Inflammatory macrophage treated with lipopolysaccharide for 4 hours (primary cell): ENCODE results near the gene CRELD2.

Experiments
- DNase-seq: peaks from one replicate; pipeline ENCODE4 v3.0.0-alpha.2; 2020

Gene CRELD2

DNA sequence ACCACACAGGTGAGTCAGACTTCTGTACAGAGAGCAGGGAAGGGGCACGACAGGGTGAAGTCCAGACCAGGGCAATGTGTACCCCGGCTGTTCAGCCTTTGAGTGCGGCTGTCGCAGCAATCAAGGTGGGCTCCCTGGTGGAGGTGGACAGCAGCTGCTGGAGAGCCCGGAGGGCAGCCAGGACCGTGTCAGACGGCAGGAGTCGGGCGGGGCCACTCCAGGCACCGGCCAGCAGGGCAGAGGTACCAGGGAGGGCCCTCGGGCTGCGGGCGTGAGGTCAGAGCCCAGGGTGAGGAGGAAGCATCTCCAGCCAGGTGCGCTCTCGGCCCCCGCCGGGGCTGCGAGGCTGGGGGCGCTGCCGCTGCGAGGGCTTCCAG, 41.3 kb downstream of the CRELD2 start:
- no peak for DNase-seq

DNA sequence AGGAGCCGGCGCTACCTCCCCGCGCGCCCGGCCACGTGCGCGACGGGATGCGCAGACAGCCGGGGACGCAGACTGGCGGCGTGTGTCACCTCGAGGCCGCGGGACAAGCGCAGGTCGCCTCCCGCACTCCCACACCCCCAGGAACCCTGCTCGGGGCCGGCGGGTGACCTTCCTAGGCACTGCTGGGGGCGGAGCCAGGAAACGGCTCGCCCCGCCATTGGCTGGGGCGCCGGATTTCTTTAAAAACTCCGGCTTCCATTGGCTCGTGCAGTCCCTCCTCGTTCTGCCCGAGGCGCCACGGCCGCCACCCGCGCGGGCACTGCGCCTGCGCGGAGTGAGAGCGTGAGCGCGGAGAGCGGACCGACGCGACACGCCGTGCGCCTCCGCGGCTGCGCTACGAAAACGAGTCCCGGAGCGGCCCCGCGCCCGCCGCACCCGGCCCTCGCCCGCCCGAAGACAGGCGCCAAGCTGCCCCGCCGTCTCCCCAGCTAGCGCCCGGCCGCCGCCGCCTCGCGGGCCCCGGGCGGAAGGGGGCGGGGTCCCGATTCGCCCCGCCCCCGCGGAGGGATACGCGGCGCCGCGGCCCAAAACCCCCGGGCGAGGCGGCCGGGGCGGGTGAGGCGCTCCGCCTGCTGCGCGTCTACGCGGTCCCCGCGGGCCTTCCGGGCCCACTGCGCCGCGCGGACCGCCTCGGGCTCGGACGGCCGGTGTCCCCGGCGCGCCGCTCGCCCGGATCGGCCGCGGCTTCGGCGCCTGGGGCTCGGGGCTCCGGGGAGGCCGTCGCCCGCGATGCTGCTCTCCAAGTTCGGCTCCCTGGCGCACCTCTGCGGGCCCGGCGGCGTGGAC, 41.9 kb downstream of the CRELD2 start, which contains the start of gene PIM3:
PIM3 (plus strand) TSS at position 614 of the 846 bp plus-strand sequence; CDS start at position 790, 176 bp downstream.
- DNase-seq = peak; percentile 98

DNA sequence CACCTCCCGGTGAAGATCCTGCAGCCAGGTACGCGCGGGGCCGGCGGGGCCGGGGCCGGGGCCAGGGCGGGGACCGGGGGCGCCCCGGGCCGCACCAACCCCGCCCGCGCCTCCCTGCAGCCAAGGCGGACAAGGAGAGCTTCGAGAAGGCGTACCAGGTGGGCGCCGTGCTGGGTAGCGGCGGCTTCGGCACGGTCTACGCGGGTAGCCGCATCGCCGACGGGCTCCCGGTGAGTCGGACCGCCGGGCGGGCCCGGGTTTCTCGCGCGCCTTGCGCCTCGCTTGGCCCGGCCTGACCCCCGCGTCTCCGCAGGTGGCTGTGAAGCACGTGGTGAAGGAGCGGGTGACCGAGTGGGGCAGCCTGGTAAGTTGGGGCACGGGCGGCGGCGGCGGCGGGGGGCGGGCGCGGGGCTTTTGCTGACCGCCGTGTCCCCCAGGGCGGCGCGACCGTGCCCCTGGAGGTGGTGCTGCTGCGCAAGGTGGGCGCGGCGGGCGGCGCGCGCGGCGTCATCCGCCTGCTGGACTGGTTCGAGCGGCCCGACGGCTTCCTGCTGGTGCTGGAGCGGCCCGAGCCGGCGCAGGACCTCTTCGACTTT, 42.7 kb downstream of the CRELD2 start:
- peak; percentile 57 for DNase-seq

DNA sequence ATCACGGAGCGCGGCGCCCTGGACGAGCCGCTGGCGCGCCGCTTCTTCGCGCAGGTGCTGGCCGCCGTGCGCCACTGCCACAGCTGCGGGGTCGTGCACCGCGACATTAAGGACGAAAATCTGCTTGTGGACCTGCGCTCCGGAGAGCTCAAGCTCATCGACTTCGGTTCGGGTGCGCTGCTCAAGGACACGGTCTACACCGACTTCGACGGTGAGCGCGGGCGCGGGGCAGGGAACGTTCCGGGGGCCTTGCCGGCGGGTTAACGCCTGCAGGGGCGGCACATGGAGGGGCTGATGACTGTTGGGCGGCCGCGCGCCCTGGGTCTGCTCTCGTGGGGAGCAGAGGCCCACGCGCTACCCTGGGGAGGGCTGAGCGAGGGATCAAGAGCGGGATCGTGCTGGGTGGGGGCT, 43.2 kb downstream of the CRELD2 start:
- DNase-seq = peak; percentile 31

DNA sequence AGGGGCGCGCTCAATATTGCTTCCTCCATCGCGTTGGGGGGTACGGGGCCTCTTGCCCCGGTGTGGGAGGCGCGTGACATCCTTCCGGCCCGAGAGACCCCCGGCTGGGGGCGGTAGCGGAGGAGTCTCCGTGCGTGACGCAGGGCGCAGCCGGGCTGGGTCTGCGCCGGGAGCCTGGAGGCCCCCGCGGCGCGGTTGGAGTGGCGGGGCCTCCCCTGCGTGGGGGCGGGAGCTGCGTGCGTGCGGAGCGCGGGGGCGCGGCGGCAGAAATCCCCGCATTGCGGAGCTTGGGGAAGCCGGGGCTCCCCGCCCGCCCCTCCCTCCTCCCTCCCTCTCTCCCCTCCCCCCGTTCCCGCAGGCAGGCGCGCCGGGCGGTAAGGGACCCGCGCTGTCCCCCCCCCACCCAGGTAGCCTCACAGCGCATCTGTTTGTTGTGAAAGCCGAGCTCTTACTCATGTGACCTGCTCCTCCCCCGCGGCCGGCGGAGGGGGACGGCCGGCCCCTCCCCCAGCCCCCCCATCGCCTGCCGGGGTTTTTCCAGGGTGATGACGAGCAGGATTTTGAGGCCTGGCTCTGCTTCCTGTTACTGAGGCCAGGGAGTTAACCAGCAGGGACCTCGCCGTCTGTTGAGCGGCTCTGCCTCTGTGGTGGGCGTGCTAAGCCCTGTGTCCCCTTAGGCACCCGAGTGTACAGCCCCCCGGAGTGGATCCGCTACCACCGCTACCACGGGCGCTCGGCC, 43.7 kb downstream of the CRELD2 start:
- DNase-seq = peak; percentile 92

DNA sequence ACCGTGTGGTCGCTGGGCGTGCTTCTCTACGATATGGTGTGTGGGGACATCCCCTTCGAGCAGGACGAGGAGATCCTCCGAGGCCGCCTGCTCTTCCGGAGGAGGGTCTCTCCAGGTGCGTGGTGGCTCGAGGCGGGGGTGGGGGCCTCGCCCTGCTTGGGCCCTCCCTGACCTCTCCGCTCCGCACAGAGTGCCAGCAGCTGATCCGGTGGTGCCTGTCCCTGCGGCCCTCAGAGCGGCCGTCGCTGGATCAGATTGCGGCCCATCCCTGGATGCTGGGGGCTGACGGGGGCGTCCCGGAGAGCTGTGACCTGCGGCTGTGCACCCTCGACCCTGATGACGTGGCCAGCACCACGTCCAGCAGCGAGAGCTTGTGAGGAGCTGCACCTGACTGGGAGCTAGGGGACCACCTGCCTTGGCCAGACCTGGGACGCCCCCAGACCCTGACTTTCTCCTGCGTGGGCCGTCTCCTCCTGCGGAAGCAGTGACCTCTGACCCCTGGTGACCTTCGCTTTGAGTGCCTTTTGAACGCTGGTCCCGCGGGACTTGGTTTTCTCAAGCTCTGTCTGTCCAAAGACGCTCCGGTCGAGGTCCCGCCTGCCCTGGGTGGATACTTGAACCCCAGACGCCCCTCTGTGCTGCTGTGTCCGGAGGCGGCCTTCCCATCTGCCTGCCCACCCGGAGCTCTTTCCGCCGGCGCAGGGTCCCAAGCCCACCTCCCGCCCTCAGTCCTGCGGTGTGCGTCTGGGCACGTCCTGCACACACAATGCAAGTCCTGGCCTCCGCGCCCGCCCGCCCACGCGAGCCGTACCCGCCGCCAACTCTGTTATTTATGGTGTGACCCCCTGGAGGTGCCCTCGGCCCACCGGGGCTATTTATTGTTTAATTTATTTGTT, 44.6 kb downstream of the CRELD2 start:
- DNase-seq = no peak

DNA sequence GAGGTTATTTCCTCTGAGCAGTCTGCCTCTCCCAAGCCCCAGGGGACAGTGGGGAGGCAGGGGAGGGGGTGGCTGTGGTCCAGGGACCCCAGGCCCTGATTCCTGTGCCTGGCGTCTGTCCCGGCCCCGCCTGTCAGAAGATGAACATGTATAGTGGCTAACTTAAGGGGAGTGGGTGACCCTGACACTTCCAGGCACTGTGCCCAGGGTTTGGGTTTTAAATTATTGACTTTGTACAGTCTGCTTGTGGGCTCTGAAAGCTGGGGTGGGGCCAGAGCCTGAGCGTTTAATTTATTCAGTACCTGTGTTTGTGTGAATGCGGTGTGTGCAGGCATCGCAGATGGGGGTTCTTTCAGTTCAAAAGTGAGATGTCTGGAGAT, 45.2 kb downstream of the CRELD2 start:
- no peak for DNase-seq

DNA sequence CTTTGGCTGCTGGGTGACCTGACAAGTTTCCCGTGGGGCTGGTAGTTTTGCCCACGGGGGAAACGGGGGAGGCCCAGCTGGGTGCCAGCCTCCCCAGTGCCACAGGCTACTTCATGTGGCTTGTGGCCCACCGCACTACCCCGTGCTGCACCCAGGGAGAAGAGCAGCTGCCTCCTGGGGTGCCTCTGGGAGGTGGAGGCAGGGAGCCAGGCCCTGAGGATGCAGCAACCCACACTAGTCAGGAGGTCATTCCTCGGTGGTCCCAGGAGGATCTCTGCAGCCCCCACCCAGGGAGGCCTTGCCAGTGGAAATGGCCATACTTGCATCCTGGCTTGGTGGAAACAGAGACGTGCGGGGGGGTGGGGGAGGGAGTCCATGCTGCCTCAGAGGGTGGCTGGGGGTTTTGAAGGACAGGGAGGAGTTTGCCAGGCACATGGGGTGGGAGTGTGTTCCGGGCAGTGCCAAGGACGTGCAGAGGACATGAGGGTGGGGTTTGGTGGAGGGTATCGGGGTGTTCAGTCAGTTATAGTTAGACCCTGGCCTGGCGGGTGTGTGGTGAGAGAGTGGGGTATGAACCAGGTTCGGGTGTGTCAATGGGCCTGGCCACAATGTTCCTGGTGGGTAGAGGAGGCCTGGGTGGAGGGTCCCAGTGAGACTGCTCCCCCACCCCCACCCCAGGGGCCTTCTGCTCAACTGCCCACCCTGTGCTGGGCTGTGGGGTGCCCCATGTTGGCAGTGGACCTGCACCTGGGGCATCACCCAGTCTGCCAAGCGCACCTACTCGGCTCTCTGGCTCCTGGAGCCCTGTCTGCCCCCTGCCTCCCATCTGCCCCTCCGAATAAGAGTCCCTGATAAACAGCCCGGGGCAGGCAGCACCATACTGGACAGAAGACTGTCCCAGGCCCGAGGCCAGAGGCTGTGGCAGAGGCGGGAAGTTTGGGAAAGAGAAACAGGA, 46.0 kb downstream of the CRELD2 start:
- no peak for DNase-seq

DNA sequence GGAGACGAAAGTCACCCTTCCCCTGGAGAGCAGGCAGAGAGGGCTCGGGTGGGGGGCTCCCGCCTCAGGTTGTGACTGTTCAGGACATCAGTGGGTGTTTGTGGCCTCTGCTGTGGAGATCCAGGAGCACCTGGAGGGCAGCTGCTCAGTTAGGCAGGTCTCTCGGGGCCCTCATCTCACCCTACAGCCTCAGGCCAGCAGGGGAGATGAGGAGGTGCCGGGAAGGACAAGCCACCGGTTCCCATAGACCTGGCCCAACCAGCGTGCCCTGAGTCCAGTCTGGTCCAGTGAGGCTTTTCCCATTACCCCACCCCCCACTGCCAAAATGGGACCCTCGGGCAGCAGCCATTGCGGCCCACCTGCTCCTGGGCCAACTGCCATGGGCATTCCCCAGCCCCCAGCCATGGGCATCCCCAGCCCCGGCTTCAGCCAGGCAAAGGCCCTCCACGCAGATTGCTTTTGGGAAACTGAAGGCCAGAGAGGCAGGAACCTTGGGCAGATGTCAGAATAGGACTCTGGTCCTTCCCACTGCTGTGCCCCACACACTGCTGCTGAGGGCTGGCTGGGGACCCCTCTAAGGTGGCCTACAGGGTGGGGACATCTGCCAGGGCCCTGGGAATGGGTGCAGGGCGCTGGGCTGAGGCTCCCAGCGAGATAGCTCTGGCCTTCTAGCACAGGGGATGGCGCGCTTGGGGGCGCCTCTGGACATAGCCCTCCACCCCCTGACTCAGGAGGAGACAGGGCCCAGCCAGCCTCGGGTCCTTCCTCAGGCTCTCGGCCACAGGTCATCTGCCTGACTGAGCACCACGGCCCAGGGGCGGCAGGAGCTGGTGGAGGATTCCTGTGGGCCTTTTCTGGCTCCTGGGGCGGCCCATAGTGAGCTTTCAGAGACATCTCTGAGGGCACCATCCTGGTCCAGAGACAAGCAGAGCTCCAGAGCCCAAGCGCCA, 46.9 kb downstream of the CRELD2 start:
- DNase-seq = no peak

DNA sequence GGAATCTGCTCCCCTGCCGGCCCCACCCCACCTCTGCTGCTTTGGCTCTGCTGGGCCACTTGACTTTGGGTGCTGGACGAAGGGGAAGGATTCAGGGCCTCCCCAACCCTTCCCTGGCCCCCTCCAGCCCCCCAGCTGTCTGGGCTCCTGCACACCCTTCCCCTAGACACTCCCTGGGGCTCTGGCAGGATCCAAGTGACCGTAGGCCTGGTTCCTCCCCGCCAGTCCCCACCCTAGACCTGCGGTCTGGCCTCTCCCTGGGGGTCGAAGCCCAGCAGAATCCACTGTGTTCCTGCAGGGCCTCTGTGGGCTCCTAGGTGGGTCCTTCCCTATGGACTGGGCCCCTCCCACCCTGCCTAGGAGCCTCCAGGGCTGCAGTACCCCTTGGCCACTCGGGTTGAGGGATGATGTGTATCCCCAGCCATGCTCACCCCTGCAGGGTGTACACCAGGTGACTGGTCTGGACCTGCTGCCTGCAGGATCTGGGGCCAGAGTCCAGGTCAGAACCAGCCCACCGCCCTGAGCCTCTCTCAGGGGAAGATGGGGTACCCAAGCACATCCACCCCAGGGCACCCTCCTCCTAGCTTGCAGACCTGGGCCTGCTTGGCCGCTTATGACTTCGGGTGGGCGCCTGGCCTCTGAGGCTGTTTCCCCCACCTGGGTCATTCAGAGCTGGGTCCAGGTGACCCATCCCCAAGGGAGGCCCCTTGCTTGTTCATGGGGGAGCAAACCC, 47.8 kb downstream of the CRELD2 start:
- no peak for DNase-seq

DNA sequence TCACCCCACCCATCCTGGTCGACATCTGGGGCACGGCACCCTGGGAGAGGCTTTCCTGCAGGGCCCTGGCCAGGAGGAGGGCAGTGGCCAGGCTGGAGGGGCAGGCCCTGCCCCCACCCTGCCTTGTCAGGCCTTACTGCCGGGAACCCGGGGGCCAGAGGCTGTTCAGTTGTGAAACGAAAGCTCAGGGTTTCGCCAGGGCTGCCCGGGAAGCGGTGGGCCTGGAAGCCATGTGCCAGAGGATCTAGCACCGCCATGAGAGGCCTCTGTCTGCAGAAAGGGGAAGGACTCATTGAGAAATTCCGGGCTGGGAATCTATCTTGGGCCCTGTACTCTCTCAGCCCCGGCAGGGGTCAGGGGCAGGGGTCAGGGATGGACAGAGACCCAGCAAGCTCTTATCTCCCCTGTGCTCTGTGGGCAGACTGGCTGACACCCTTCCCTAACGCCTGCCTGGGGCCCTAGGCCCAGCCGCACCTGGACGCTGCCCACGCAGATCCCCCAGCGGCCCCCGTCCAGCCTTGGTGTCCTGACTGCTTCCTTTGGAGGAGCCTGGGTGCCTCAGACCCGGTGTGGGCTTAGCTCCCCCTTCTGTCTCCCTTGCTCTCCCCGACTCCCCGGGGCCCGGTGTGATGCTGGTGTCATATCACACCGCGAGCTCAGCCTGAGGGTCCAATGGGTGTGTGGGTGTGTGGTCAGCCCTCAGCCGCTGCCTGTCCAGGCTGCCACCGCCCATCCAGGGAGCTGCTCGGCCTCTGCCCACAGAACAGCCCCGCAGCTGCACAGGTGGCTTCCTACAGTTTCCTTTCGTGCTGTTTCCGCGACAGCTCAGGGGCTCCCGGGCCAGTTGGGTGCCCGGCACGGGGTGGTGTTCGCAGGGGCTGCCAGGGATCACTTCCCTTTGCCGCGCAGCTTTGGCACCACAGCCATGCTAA, 48.6 kb downstream of the CRELD2 start:
- peak; percentile 94 for DNase-seq

DNA sequence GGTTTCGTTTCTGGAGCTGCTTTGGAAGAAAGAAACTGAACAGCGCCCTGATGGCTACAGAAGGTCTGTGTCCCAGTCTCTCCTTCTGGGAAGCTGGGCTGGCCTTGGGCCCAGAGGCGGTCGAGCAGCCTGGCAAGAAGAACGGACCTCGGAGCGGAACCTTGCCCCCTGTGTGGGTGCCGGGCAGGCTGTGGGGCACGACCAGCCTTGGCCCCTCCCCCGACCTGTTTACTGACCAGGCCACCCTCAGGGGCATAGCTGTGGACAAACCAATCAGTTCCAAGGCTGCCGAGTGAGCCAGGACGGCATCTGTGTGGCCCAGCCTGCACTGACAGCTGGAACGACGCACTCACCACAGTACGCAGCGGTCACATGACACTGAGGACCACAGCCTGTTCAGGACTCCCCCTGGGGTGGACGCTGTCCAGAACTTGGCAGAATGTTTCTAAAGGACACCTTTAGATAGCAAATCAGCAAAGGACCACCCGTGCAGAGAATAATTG, 49.3 kb downstream of the CRELD2 start:
- DNase-seq = no peak

DNA sequence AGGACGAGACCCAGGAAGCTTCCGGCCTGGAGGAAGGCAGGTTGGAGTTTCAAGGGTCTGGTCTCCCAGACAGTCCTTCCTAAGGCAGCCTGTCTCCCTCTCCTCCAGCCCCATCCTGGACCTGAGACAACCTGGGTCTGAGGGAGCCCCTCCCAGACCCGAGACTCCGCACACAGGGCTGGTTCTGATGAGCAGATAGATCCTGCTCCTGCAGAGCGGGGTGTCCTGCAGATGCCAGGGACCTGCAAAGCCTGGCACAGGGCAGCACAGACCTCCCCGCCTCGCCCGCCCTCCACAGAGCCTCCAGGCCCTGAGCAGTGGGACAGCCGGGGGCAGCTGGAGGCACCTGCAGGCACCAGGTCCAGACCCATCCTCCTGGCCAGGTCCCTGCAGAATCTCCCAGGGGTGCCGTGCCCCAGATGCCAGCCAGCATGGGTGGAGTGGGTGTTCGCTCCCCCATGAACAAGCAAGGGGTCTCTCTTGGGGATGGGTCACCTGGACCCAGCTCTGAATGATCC, 49.9 kb downstream of the CRELD2 start:
- DNase-seq = no peak

DNA sequence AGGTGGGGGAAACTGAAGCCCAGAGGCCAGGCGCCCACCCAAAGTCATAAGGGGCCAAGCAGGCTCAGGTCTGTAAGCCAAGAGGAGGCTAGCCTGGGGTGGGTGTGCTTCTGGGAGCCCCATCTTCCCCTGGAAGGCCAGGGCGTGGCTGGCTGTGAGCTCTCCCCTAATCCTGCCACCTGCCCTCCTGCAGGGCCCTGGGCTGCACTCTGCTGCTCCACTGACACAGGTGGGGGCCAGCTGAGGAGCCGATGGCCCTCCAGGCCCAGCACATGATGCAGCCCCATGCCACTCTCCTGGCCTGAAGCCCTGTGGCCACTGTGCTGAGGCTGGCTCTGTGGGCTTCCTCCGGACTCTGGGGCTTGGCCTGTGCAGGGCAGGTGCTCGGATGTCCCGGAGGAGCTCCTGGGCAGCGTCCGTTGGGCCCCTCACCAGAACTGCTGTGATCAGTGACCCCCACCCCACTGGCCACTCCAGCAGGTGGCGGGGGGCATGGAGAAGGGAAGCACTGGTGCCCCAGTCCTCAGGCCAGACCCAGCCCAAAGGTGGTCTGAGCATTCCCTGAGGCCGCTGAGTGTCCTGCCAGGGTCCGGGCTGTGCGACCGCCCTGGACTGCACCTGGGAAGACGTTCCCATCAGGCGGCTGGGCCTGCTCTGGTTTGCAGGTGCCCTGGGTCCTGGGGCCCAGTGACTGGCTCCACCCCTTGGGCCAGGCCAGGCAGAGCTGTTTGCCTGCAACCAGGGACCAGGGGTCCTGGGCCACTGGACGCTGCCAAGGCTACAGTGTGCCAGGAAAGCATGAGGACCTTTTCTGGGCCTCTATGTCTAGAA, 50.6 kb downstream of the CRELD2 start:
- DNase-seq = no peak

DNA sequence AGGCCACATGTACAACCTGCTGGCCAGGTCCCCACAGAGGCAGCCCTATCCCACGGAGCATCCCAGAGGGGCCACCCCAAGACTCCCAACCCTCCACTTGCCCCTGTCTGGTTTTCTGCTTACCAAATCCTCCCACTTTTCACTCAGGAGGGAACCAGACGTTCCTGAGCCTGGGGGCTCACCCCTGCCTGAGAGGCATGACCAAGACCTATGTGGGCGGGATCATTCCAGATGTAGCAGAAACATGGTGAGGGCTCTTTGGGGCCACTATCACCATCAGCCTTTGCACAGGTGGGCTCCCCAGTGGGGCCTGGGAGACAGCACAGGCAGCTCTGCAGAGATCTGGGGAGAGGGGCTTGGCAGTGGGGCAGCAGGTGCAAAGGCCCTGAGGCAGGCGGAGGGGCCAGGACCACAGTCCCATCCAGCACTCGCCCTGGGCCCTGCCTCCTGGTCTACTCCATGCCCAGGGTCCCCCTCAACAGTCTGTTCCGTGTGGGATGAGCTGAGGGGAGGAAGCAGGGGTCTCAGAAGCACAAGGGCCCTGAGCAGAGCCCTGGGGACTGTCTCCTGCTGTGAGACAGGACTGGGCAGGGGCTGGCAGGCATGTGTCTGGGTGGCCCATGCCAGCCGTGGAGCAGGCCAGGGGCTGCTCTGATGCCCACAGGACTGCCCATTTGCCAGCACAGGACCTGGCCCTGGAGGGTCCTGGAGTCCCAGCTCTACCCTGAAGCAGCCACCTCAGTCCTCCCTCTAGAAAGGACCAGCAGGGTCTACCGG, 51.5 kb downstream of the CRELD2 start:
- peak; percentile 24 for DNase-seq
